Stomach (tissue), 4 donors: ENCODE measurements around the gene OR52E5.

Experiments used
- POLR2A ChIP-seq, 4 donors: fragments of 450-650 bp; IDR thresholded peaks; one replicate each; pipeline ENCODE4 v1.6.1; 2016; ENCODE audit warnings: antibody characterized with exemption in 4 of 4, control low read depth in 2 of 4, mild to moderate bottlenecking in 1 of 4, moderate library complexity in 1 of 4
- POLR2AphosphoS5 ChIP-seq, 3 donors: sonication (generic); formaldehyde crosslinking; IDR thresholded peaks; one replicate each; pipeline ENCODE4 v1.6.1; 2016; ENCODE audit warnings: antibody characterized with exemption in 3 of 3
- TF ChIP-seq, protein P1 (sequence below), 7 experiments: fragments of 450-650 bp in 4 of 7; fragments of 200-600 bp in 3 of 7; sonication (generic) in 3 of 7; IDR thresholded peaks; one replicate each; pipeline ENCODE4 v1.5.1; 2016 to 2019; ENCODE audit warnings: antibody characterized with exemption in 7 of 7, control low read depth in 2 of 7, mild to moderate bottlenecking in 1 of 7

DNA sequence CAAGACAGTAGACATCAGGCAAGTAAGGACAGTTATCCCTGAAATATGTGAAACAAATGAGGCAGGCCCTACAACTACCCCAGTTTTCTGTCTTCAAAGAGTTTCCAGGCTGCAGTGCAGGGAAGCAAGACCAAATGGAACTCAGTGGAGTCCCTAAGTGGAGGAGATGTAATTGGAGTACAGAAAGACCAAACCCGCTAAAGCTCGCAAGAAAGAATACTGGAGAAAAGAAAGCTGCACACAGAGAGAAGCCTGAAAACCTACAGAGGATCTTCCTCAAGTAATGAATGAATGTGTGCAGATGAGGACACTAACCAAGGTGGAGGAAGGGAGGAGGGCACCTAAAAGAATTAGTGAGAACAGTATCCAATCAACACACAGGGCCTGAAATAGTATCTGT, 47.7 kb downstream of the OR52E5 start:
- TF ChIP-seq, protein P1, sequence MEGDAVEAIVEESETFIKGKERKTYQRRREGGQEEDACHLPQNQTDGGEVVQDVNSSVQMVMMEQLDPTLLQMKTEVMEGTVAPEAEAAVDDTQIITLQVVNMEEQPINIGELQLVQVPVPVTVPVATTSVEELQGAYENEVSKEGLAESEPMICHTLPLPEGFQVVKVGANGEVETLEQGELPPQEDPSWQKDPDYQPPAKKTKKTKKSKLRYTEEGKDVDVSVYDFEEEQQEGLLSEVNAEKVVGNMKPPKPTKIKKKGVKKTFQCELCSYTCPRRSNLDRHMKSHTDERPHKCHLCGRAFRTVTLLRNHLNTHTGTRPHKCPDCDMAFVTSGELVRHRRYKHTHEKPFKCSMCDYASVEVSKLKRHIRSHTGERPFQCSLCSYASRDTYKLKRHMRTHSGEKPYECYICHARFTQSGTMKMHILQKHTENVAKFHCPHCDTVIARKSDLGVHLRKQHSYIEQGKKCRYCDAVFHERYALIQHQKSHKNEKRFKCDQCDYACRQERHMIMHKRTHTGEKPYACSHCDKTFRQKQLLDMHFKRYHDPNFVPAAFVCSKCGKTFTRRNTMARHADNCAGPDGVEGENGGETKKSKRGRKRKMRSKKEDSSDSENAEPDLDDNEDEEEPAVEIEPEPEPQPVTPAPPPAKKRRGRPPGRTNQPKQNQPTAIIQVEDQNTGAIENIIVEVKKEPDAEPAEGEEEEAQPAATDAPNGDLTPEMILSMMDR (IDR thresholded peaks at IDR 0.05) = no peak
- TF ChIP-seq POLR2A (IDR thresholded peaks at IDR 0.05) (no peak), POLR2AphosphoS5 (IDR thresholded peaks at IDR 0.05) (no peak)
